SK-N-SH (cell line): ENCODE measurements around the gene LPP. TPM values are rescaled to one million over a fixed set of nuclear protein-coding genes. Genes with fewer than 3 reads are reported as not detected.

Source experiments
- CTCF ChIA-PET: fragments of 300-600, 350-600 bp; formaldehyde crosslinking; extraction: SDS; loops from one replicate; lab custom pipeline; 2021; lab: Yijun Ruan, JAX
- POLR2A ChIA-PET: fragments of 350-600 bp; sonication (Branson Sonifier 250); formaldehyde crosslinking; extraction: SDS; loops from one replicate; lab custom pipeline; 2020; ENCODE audit warnings: antibody characterized with exemption, inconsistent platforms; lab: Yijun Ruan, JAX
- DNase-seq: peaks from one replicate; pipeline ENCODE4 v3.0.0; 2012
- H2AFZ ChIP-seq: fragments of 200-600 bp; sonication (generic); 2 replicates; pipeline ENCODE4 v1.8.1; 2016; ENCODE audit warnings: antibody characterized with exemption, mild to moderate bottlenecking, low read depth
- H3F3A ChIP-seq: fragments of 200-600 bp; sonication (generic); replicated peaks from 2 replicates; pipeline ENCODE3; 2016; ENCODE audit warnings: antibody characterized with exemption, mild to moderate bottlenecking; ENCODE audit not compliant: insufficient read depth
- H3K27ac ChIP-seq, 2 experiments: fragments of 200-500 bp in 1 of 2; fragments of 200-600 bp in 1 of 2; sonication (Bioruptor generic) in 1 of 2; sonication (generic), shearing (Covaris generic) in 1 of 2; 2 replicates each; pipeline versions ENCODE4 v1.5.1 to v1.6.1; 2014 to 2016; ENCODE audit warnings: low read depth in 2 of 2, inconsistent platforms in 1 of 2, low read length in 1 of 2, mild to moderate bottlenecking in 1 of 2, mixed read lengths in 1 of 2
- H3K27me3 ChIP-seq: fragments of 200-600 bp; sonication (generic), shearing (Covaris generic); 2 replicates; pipeline ENCODE4 v1.6.1; 2016; ENCODE audit warnings: mixed run types; ENCODE audit not compliant: insufficient read depth
- H3K36me3 ChIP-seq, 2 experiments: fragments of 200-500 bp in 1 of 2; fragments of 200-600 bp in 1 of 2; sonication (Bioruptor generic) in 1 of 2; sonication (generic) in 1 of 2; replicated peaks in 1 of 2; 2 replicates each; pipeline versions ENCODE3 to v1.5.1; 2014 to 2016; ENCODE audit warnings: low read length in 1 of 2, mild to moderate bottlenecking in 1 of 2; ENCODE audit not compliant: insufficient read depth in 2 of 2, control insufficient read depth in 1 of 2
- H3K4me1 ChIP-seq, 2 experiments: fragments of 200-500 bp in 1 of 2; fragments of 200-600 bp in 1 of 2; sonication (Bioruptor generic) in 1 of 2; sonication (generic), shearing (Covaris generic) in 1 of 2; 2 replicates each; pipeline versions ENCODE4 v1.5.1 to v1.6.1; 2014 to 2016; ENCODE audit warnings: low read depth in 1 of 2, low read length in 1 of 2, mixed run types in 1 of 2; ENCODE audit not compliant: insufficient read depth in 2 of 2, control insufficient read depth in 1 of 2
- H3K4me2 ChIP-seq: fragments of 200-600 bp; sonication (generic), shearing (Covaris generic); 2 replicates; pipeline ENCODE4 v1.6.1; 2017; ENCODE audit warnings: mixed run types
- H3K4me3 ChIP-seq, 2 experiments: fragments of 200-500 bp in 1 of 2; fragments of 200-600 bp in 1 of 2; sonication (Bioruptor generic) in 1 of 2; sonication (generic), shearing (Covaris generic) in 1 of 2; 2 replicates each; pipeline versions ENCODE4 v1.5.1 to v1.8.1; 2014 to 2016; ENCODE audit warnings: low read depth in 2 of 2, inconsistent platforms in 1 of 2, low read length in 1 of 2, mild to moderate bottlenecking in 1 of 2, mixed read lengths in 1 of 2, moderate library complexity in 1 of 2
- H3K79me2 ChIP-seq: fragments of 200-600 bp; sonication (generic); 2 replicates; pipeline ENCODE4 v1.8.1; 2017; ENCODE audit warnings: mild to moderate bottlenecking; ENCODE audit not compliant: insufficient read depth
- H3K9ac ChIP-seq: fragments of 200-600 bp; sonication (generic); 2 replicates; pipeline ENCODE4 v1.6.1; 2017; ENCODE audit warnings: mixed run types
- H3K9me2 ChIP-seq: fragments of 200-600 bp; sonication (generic); 2 replicates; pipeline ENCODE4 v1.6.1; 2017; ENCODE audit warnings: mixed run types
- H3K9me3 ChIP-seq: fragments of 200-600 bp; sonication (generic); 2 replicates; pipeline ENCODE4 v1.6.1; 2017; ENCODE audit warnings: mixed run types, mild to moderate bottlenecking, moderate library complexity
- H4K20me1 ChIP-seq: fragments of 200-600 bp; sonication (generic); 2 replicates; pipeline ENCODE4 v1.6.1; 2017; ENCODE audit warnings: mild to moderate bottlenecking, mixed run types; ENCODE audit not compliant: insufficient read depth
- CHD2 ChIP-seq: fragments of 150-350 bp; IDR thresholded peaks from 2 replicates; pipeline ENCODE4 v1.6.1; 2018; ENCODE audit warnings: low read length; ENCODE audit not compliant: partially characterized antibody
- CTCF ChIP-seq: fragments of 200-600 bp; sonication (generic); IDR thresholded peaks from 2 replicates; pipeline ENCODE4 v1.6.1; 2017; ENCODE audit warnings: antibody characterized with exemption, mild to moderate bottlenecking, moderate library complexity
- ELF1 ChIP-seq: IDR thresholded peaks from 2 replicates; pipeline ENCODE4 v1.4.0; 2012
- EP300 ChIP-seq, 2 experiments: IDR thresholded peaks; 2 replicates each; pipeline versions ENCODE4 v1.4.0 to v1.6.1; 2012; ENCODE audit warnings: borderline replicate concordance in 1 of 2, low read depth in 1 of 2, low read length in 1 of 2
- FOSL2 ChIP-seq: IDR thresholded peaks from 2 replicates; pipeline ENCODE4 v1.4.0; 2012; ENCODE audit warnings: low read depth, mild to moderate bottlenecking, moderate library complexity, borderline replicate concordance
- FOXJ3 ChIP-seq: sonication (generic); formaldehyde crosslinking; IDR thresholded peaks from 2 replicates; pipeline ENCODE4 v1.5.1; 2020; ENCODE audit warnings: mild to moderate bottlenecking, missing genetic modification reagents
- GABPA ChIP-seq: IDR thresholded peaks from 2 replicates; pipeline ENCODE4 v1.4.0; 2012; ENCODE audit warnings: low read depth, mild to moderate bottlenecking
- GATA2 ChIP-seq: sonication (generic); formaldehyde crosslinking; IDR thresholded peaks from 2 replicates; pipeline ENCODE4 v1.5.0; 2020; ENCODE audit warnings: mild to moderate bottlenecking, missing genetic modification reagents
- JUND ChIP-seq: IDR thresholded peaks from 2 replicates; pipeline ENCODE4 v1.4.0; 2012
- MAX ChIP-seq: IDR thresholded peaks from 2 replicates; pipeline ENCODE4 v1.4.0; 2012; ENCODE audit warnings: low read depth
- MXI1 ChIP-seq: IDR thresholded peaks from 2 replicates; pipeline ENCODE4 v1.6.1; 2012; ENCODE audit warnings: mild to moderate bottlenecking, low read depth, low read length, improper control_type of control experiment
- NRF1 ChIP-seq: IDR thresholded peaks from 2 replicates; pipeline ENCODE4 v1.6.1; 2012; ENCODE audit warnings: low read depth, mild to moderate bottlenecking, low read length
- PBX3 ChIP-seq: IDR thresholded peaks from 2 replicates; pipeline ENCODE4; 2012
- POLR2AphosphoS5 ChIP-seq: IDR thresholded peaks from 2 replicates; pipeline ENCODE4 v1.6.1; 2012; ENCODE audit warnings: low read depth, low read length
- RAD21 ChIP-seq: IDR thresholded peaks from 2 replicates; pipeline ENCODE4 v1.6.1; 2012; ENCODE audit warnings: mild to moderate bottlenecking, low read length
- RCOR1 ChIP-seq: fragments of 150-350 bp; IDR thresholded peaks from 2 replicates; pipeline ENCODE4 v1.6.1; 2017; ENCODE audit warnings: antibody characterized with exemption, low read length
- REST ChIP-seq: IDR thresholded peaks from 2 replicates; pipeline ENCODE4 v1.6.1; 2012; ENCODE audit warnings: mild to moderate bottlenecking, low read depth, low read length, moderate library complexity
- RFX5 ChIP-seq: IDR thresholded peaks from 2 replicates; pipeline ENCODE4 v1.6.1; 2012; ENCODE audit warnings: mild to moderate bottlenecking, improper control_type of control experiment, low read length
- RXRA ChIP-seq: IDR thresholded peaks from 2 replicates; pipeline ENCODE4 v1.4.0; 2012; ENCODE audit warnings: low read depth, mild to moderate bottlenecking, borderline replicate concordance
- SIN3A ChIP-seq: IDR thresholded peaks from 2 replicates; pipeline ENCODE4 v1.6.1; 2012; ENCODE audit warnings: low read depth, mild to moderate bottlenecking, low read length, moderate library complexity, borderline replicate concordance
- SMC3 ChIP-seq: IDR thresholded peaks from 2 replicates; pipeline ENCODE4 v1.6.1; 2012; ENCODE audit warnings: low read depth, low read length, improper control_type of control experiment
- TAF1 ChIP-seq: IDR thresholded peaks from 2 replicates; pipeline ENCODE4 v1.6.1; 2012; ENCODE audit warnings: low read depth, mild to moderate bottlenecking, low read length, moderate library complexity, borderline replicate concordance
- TCF12 ChIP-seq: IDR thresholded peaks from 2 replicates; pipeline ENCODE4 v1.4.0; 2012
- USF1 ChIP-seq: IDR thresholded peaks from 2 replicates; pipeline ENCODE4 v1.4.0; 2012; ENCODE audit warnings: low read depth, borderline replicate concordance
- USF2 ChIP-seq: fragments of 150-350 bp; IDR thresholded peaks from 2 replicates; pipeline ENCODE4 v1.6.1; 2017; ENCODE audit warnings: antibody characterized with exemption, low read length, low read depth, borderline replicate concordance
- WGBS: methylation state at CpG from one replicate; pipeline ENCODE4 v1.1.6; 2017; ENCODE audit warnings: low lambda C conversion rate; 5-methylcytosine and 5-hydroxymethylcytosine counted together
- polyA plus RNA-seq, 3 experiments: library from polyadenylated mRNA; depleted of rRNA; stranded (reverse); fragments of >200 nt; gene quantifications; 2 replicates each; pipeline ENCODE4 v1.2.3, GENCODE V29; 2012

The LPP gene
- polyA plus RNA-seq, 1 of the 3 experiments (the other 2 are of a cell fraction): 6.6 TPM

- Histone ChIP-seq H3K27ac (peak overlapping the region; percentile 40 to 99; a peak in 3 of 4 replicates), H2AFZ (no peak overlapping the region), H3K27me3 (no peaks in the 10 kb centered on the region), H3K4me3 (peak overlapping the region in 1 of 2 experiments; percentile 20; a peak in 2 of 4 replicates), H4K20me1 (no peaks in the 10 kb centered on the region), H3K36me3 (peaks cover 0 to under 1% of the 10 kb centered on the region in 2 experiments), H3K79me2 (peaks cover 72% of the 10 kb centered on the region), H3F3A (peaks cover 67% of the 10 kb centered on the region), H3K9me2 (no peaks in the 10 kb centered on the region), H3K4me1 (peaks cover 0 to 57% of the 10 kb centered on the region in 2 experiments), H3K4me2 (peak overlapping the region; percentile 81), H3K9ac (peak overlapping the region; percentile 78), H3K9me3 (no peaks in the 10 kb centered on the region)
- WGBS: 4% methylated on average over 8 of the region's 8 CpGs
- ChIA-PET POLR2A (no interaction called here), CTCF (interaction anchor here (1.8 kb wide), 1 partner anchor 523 kb away, joined by 6 read pairs; no protein-coding TSS in a partner anchor)
- DNase-seq: no peak
- peak; percentile 38; the same call in 1 of the 2 replicates for TF ChIP-seq GABPA
- TF ChIP-seq USF2: no peak
- no peak for TF ChIP-seq NRF1
- TF ChIP-seq EP300 (IDR thresholded peaks at IDR 0.05; ENCODE audit: borderline replicate concordance in 1 of 2, low read depth in 1 of 2, low read length in 1 of 2): peak; percentile 35 to 90; a peak in 3 of 4 replicates
- TF ChIP-seq RAD21: no peak
- TF ChIP-seq RXRA: peak; percentile 93
- no peak for TF ChIP-seq CHD2
- peak; percentile 88 for TF ChIP-seq POLR2AphosphoS5
- TF ChIP-seq MXI1: no peak
- TF ChIP-seq SIN3A: peak; percentile 79; the same call in 1 of the 2 replicates
- peak; percentile 90 for TF ChIP-seq FOSL2
- TF ChIP-seq GATA2: no peak
- TF ChIP-seq REST: no peak
- no peak for TF ChIP-seq CTCF
- no peak; the same call in 1 of the 2 replicates for TF ChIP-seq TAF1
- TF ChIP-seq USF1: no peak
- TF ChIP-seq SMC3: no peak
- TF ChIP-seq RCOR1: no peak
- TF ChIP-seq FOXJ3 (CRISPR knock-in tag): no peak
- peak; percentile 90 for TF ChIP-seq TCF12
- TF ChIP-seq RFX5: no peak
- TF ChIP-seq MAX: peak; percentile 61; the same call in 1 of the 2 replicates
- peak; percentile 93 for TF ChIP-seq JUND
- TF ChIP-seq PBX3: peak; percentile 98
- peak; percentile 46; the same call in 1 of the 2 replicates for TF ChIP-seq ELF1
Measured at GRCh38 chr3:188262913-188263683, 109.1 kb downstream of the LPP start.
